GM21381 (cell line): ENCODE data around the gene PDZK1.
"Not testable (repeated sequence)": the region's sequence is repeated elsewhere in the genome, so short reads cannot be mapped to it uniquely, and the experiment has no call there.

Experiments used
- ATAC-seq: cut with Tn5 transposase; IDR thresholded peaks from one replicate; pipeline ENCODE4 v1.9.1; 2021; ENCODE audit warnings: mild to moderate bottlenecking, moderate library complexity; ENCODE audit not compliant: unreplicated experiment

The PDZK1 gene

DNA sequence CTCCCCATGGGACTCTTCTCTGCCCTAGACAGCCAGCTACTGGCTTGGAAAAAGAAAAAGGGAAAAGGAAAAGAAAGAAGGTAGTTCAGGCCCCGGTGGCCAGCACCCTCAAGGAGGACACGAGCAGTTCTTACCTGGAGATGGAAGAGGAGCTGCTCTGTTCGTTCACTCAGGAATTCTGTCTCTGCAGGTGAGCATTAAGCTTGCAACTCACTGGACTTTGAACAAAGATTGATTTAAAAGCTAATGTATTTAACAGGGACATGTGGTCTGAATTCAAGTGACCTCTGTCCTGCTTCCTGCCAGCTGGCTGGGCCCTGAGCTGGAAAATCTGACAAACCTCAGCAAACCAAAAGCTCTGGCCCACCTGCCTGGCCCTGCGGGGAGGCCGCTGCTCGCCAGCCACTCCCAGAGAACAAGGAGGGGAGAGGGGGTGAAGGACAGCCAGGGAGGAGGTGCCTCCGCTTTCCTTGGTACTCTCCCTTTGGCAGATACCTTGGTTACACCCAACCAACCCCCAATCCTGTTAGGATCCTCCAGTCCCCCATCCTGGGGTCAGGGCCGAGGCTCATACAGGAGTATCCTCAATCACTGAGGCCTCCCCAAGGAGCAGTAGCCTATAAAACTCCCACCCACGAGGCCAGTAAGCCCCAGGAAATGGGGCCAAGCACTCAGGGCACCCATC is at the start of gene PDZK1:
PDZK1 (minus strand) TSS at position 186 of the 685 bp plus-strand sequence. CDS start 19,347 bp downstream, outside the sequence.
- no peak for ATAC-seq

DNA sequence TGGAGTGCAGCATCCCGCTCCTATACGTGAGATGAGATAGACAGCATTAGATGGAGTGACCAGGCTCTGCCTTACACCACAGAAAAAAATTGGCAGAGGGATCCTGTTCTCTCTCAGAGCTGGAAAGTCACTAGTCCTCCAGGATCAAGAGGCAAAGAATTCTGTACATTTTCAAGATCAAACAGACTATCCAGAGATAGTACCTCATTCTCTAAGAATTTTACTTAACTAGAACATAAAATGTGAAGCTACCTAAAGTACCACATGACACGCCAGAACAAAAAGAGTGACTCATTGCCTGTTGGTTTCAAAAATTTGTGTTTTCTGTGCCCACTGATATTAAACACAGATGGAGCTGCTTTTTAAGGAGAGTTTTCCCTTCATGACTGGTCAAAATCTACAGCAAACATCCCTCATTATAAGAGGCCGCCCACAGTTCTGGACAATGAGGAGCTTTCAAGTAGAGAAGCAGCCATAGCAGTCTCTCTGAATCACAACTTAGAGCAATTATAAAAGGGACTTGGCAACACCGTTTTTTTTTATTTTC is 44.4 kb upstream of the PDZK1 start:
- no peak for ATAC-seq

DNA sequence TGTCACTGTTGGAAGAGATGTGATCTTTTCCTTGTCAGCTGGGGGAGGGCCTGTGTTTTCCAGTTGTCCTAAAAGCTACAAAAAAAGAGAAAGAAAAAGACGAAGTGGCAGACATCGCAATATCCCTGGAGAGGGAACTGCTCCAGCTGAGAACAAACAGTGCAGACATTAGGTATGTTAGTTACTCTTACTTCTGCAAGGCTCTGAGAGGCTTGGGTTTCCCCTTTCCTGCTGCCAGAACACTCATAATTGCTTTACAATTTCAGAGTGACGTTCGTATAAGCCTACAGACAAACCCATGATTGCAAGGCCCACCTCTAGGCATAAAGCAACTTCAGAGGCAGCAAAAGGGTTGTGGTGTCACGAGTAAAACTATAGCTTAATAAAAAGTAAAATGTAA is 43.3 kb upstream of the PDZK1 start:
- ATAC-seq, result no peak

DNA sequence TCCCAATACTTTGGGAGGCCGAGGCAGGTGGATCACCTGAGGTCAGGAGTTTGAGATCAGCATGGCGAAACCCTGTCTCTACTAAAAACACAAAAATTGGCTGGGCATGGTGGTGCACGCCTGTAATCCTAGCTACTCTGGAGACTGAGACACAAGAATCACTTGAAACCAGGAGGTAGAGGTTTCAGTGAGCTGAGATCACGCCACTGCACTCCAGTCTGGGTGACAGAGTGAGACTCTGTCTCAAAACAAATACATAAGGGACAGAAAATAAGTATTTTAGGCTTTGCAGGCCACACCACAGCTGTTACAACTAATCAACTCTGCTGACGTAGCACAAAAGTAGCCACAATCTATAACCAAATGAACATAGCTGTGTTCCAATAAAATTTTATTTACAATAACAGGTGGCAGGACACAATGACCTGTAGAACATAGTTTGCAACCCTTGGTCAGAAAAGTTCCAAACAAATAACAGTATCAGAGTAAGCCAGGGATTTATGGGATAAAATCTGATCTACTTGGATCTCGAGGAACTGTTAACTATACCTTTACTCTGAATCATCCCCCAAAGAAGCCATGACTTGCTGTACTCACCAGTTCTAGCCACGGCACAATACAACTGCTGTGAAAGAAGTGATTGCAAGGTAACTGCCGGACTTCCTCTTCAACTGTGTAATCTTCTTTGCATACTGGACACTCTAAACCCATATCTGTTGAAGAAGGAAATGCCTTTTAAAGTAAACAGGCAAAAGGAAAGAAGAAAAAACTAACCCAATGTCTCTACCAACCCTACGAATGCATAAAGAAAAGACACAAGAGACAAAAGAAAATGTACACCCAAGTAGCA is 40.5 kb upstream of the PDZK1 start:
- no peak for ATAC-seq

DNA sequence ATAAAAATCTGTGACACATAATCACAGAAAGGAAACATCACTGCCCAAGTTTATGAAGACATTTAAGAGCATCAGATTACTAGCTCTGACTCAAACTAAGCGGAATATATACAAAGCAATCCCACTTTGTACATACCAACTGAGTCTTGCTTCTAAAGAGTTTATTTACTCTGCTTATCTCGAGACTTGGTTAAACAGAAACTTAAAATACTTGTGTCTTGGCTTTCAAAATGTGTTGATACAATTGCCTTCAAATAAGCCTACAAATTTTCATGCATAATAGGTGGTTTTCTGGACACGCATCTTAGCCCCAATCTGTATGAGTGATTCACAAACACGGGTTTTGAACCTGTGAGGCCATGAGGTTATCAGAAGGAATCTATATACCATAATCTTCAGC is 33.1 kb upstream of the PDZK1 start:
- ATAC-seq, result no peak

DNA sequence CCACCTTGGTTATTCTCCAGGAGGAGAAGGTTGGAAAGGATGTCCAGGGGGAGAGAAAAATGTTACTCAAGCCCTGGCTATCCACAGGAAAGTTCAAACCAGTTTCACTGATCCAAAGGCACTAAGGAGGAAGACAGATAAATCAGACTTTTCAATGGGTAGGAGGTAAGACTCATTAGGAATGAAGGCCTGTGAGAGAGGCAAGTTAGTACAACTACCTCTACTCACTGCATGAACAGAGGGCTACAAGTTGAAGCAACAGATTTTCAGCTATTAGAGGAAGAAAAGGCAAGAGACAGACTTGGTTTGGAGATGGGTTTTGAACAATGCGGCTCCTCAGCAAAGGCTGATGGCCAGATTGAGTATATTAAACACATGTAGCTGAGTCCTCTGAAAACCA is 29.0 kb upstream of the PDZK1 start:
- no peak for ATAC-seq

DNA sequence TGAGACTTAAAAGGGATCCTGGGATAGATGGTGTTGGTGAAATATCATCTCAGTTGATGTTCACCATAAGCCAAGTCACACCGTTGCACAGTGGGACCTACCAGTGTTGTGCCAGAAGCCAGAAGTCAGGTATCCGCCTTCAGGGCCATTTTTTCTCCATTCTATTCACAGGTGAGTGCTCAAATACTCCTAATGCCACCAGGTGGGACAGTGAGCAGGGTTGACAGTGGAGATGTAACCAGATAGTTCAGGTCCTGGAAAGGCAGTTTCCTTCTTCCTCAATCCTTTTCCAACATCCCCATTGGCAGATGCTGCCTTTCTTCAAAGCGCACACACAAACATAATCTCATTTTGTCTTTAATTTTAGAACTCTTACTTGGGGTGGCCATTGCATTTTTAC is 23.7 kb upstream of the PDZK1 start:
- ATAC-seq, result no peak

DNA sequence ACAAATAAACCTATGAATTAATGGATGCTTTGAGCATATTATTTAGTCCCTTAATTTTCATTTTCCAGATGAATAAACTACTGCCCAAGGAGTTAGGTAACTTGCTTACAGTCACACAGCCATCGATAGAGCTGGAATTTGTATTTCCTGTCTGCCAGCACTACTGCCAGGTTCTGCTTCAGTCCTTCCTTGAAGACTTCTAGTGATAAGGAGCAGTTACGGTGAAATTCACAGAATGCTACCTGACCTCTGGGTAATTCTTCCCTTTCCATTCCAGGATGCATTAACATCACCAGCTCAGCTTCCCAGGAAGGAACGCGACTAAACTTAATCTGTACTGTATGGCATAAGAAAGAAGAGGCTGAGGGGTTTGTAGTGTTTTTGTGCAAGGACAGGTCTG is 23.3 kb upstream of the PDZK1 start:
- ATAC-seq, result no peak

DNA sequence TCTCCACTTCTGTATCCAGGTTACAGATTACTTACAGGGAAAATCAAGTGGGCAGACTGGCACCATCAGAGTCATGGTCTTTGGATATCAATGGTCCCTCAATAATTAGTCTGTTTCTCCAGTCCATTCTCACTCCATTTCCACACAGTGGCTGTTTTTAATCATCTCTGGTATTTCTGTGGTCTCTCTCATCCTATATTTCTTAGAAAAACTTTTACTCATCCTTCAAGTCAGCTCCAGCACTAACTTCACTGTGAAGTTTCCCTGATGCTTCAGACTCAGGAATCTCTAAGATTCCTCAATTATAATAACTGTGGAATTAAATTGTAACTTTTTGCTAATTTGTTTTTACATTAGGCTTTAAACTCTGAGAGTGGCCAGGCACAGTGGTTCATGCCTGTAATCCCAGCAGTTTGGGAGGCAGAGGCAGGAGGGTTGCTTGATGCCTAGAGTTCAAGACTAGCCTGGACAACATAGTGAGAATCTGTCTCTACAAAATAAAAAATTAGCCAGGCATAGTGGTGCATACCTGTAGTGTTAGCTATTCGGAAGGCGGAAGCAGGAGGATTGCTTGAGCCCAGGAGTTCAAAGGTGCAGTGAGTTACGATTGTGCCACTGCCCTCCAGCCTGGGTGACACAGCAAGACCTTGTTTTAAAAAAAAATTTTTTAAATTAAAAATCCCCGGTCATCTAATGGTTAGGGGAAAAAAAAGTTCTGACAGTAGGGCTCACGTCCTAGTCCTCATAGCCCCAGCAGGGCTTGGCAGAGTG is 22.7 kb upstream of the PDZK1 start:
- ATAC-seq, result no peak

DNA sequence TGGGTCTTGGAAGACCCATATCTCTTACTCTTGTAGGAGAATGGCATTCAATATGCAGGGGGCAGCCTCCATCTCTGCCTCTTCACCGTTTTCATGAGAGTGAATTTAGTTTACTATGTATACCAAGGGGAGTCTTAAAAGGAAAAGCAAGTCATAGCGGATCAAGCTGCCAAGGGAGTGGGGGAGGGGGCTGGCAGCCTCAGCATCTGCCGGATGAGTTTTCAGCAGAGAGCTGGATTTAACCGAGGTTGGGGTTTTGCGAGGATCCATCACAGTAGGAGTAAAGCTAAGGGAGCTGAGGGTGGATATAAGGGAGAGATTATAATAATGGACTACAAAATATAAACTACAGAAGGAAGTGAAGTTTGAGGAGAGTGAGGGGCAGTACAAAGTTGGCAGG is 22.0 kb upstream of the PDZK1 start:
- ATAC-seq, result no peak

DNA sequence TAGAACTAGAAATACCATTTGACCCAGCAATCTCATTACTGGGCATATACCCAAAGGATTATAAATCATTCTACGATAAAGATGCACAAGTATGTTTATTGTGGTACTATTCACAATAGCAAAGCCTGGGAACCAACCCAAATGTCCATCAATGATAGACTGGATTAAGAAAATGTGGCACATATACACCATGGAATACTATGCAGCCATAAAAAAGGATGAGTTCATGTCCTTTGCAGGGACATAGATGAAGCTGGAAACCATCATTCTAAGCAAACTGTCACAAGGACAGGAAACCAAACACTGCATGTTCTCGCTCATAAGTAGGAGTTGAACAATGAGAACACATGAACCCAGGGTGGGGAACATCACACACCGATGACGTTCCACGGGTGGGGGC is 19.0 kb upstream of the PDZK1 start:
- not testable (repeated sequence) for ATAC-seq

DNA sequence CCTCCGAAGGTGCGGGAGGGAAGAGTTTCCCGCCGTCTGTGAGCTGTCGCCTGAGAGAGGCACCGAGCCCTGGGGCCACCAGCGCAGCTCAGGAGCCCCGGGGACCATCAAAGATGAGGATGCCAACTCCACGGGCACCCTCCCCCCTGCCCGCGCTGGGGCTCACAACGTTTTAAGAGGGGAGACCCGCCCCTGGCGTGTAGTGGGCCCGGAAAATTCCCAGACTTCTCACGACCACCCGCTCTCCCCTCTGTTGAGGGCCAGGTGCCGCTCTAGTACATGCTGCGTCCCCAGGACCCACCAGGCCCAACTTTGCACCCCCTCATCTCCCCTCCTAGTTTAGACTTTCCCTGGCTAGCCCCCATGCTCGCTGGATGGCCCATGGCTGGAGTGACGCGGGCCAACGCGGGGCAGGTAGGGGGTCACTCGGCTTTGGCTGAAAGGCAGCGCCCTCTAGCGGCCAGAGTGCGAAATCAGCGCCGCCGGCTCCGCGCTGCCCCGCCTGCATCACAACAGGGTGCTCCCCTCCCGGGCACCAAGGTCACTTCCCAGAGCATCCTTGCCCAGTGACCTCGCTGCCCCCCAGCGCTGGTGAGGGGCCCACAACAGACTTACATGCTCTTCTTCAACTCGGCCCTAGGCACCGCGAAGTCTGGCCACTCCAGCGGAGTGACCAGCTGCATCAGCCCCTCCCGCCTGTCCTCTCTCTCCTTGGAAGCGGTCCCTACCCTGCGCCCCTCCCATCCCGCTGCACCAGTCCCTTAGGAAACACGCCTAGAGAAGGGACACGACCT is 13.9 kb upstream of the PDZK1 start:
- ATAC-seq, result no peak

DNA sequence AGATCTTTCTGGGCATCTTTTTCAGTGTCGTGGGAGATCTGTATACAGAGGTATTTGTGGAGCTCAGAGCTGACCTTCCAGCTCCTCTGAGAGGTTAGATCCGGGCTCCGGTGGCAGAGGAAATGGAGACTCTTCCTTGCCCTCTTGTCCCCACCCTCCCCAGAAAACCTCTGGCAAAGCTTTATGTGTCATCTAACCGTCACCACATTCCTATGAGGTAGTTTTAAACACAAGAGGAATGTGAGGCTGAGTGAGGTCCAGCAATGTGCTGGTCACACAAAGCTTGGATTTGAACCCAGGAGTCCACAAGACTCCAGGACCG is 13.3 kb upstream of the PDZK1 start:
- no peak for ATAC-seq

DNA sequence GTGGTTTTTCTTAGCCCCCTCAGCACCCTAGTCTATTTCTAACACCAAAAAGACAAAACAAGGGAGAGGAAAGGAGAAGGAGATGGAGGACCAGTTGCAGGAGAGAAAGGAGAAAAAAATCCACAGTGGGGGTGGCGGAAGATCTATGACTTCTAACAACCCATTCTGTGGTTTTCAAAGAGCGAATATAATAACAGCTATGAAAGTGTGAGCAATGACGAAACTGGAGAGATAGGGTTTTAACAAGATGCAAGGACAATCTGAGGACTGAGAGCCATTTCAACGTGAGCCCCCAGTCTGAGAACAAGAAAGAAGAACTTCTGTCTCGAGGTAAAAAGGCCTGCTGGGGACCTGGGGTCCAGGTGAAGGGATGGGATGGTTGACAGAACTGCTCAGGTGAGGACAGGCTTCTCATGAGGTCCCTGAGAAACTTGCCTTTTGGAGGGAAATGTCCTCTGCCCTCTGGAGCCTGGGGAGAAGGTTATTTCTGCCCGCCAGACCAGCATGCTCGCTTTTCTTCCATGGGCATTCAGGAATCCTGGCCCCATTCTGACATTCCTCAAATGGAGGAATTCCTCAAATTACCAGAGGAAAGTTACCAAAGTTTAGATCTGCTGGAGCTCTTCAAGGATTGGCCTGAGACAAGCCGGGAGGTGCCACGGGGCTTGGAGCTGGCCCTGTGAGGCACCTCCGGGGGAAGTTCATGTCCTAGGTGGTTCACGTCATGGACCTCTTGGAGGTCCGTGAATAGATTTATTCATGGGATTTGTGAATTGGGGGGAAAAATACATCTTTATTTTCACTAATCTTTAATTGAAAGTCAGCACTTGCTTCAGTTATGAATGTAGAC is 12.3 kb upstream of the PDZK1 start, which contains the start of gene CD160:
CD160 (plus strand) TSS at position 270 of the 850 bp plus-strand sequence. CDS start 8,829 bp downstream, outside the sequence.
- no peak for ATAC-seq

DNA sequence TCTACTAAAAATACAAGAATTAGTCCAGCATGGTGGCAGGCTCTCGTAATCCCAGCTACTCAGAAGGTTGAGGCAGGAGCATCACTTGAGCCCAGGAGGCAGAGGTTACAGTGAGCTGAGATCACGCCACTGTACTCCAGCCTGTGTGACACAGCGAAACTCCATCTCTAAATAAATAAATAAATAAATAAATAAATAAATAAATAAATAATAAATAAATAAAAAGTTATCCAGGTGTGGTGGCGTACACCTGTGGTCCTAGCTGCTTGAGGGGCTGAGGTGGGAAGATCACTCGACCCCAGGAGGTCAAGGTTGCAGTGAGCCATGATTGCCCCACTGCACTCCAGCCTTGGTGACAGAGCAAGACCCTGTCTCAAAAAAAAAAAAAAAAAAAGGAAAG is 11.3 kb upstream of the PDZK1 start:
- ATAC-seq, result not testable (repeated sequence)

DNA sequence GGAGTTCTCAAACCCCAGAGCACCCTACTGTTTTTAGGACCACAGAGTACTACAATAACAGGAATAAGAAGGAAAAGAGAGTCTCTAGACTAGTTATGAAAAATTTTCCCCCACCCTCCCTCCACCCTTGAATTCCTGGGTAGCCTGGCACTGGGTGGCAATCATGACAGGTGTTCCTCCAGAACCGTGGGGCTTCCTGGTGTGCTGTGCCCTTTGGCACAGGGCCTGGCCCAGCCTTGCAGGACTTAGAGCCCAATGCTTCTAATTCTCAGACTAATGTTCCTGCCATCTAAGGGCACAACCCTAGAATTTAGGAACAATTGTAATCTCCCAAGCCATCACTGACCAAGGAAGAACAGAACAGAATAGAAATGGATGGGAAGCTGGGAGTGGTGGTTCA is 10.7 kb upstream of the PDZK1 start:
- ATAC-seq, result no peak

DNA sequence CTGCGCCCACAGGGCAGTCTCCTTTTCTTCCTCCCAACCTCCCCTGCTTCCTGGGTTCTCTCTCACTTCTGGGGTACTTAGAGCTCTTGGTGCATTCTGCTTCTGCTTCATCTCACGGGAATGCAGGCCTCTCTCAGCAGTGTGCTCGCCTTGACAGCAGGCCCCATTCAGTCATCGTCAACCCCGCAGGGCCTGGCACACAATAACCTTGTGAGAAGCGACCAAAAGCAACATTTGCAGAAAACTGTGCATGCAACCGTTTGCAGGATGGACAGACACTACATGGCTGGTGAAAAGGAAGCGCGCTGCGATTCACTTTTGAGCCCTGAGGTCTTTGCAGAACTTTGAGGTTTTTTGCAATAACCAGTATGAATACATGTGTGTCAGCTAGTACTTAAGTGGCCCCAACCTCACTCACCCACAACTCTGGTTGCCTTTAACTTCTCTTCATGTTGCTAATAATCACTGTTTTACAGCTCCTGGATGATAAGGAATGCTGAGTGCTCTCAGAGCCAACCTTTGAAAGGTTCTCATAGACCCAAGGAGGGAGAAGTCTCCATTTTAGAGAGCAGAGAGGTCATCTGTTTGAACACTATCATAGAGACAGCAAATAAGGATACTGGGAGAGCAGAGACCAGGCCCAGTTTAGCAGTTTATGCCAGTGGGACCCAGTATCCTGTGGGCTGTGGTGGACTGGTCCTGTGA is 9.6 kb upstream of the PDZK1 start:
- ATAC-seq, result no peak

DNA sequence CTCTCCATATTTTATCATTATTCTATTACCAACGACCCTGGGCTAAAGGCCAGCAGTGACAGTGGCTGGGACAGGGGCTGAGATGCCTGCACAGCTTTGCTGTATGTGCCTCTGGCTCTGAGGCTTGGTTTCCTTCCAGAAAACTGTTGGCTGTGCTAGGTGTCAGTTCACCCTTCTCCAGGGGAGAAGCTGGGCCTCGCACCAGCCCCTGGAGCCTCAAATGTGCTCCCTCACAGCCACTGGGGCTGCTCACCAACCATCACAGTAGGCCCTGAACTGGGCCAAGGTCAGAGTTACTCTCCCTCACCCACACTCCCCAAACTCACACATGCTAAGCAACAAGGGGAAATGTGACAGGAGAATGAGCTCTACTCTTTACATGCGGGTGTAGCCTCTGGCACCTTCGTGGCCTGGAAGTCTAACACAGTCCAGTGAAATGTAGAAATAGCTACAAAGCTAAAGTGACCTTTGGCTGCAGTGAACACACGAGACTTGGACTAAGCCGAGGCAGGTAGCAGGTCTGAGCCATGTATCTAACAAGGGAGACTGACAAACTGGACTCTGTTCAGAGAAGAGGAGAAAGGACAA is 7.5 kb upstream of the PDZK1 start:
- no peak for ATAC-seq

DNA sequence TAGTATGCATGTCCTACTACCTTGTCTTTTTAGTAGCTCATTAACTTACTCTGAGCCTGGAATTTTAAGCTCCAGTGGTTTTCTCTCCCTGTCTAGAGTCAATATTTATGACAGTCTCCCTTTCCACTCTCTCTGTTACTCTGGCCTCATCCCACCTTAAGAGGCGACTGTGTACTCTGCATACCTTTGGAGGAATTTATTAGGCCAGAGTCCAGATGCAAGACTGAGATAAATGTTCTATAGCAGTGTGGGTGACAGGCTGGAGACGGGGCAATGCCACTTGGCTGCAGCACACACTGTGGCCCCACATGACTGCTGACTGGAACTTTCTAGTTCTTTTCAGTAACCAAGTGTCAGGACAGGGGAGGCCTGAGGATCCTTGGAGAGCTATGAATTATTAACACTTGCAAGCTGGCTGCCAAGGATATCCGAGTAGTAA is 4.1 kb upstream of the PDZK1 start:
- ATAC-seq, result no peak
